Measurements from ENCODE around the gene TTC28. TPM values are rescaled to one million over a fixed set of nuclear protein-coding genes. Genes with fewer than 3 reads are reported as not detected.
A peak's percentile ranks its signal among the peaks of the same experiment; 100 is the strongest.

Gene TTC28
- total RNA-seq, 1 donor: 55.8 TPM

GRCh38 chr22:27949421-27949820, 730.2 kb downstream of the TTC28 start:
- TF ChIP-seq CTCF (IDR thresholded peaks at IDR 0.05; ENCODE audit: insufficient read depth, low read length): no peak
- no peak for DNase-seq (ENCODE audit: low read depth)
- no peak overlapping the region for H3K4me3 ChIP-seq (ENCODE audit: low read depth, low read length)

- TF ChIP-seq CTCF (IDR thresholded peaks at IDR 0.05; ENCODE audit: insufficient read depth, low read length): no peak
- no peak overlapping the region for H3K4me3 ChIP-seq (ENCODE audit: low read depth, low read length)
- no peak for DNase-seq (ENCODE audit: low read depth)
Measured at GRCh38 chr22:27948569-27948968, 731.1 kb downstream of the TTC28 start.

- peak; percentile 36 for DNase-seq (ENCODE audit: low read depth)
- TF ChIP-seq CTCF (IDR thresholded peaks at IDR 0.05; ENCODE audit: insufficient read depth, low read length): no peak
- no peak overlapping the region for H3K4me3 ChIP-seq (ENCODE audit: low read depth, low read length)
Measured at GRCh38 chr22:27947448-27947847, 732.2 kb downstream of the TTC28 start.

GRCh38 chr22:27941143-27941542, 738.5 kb downstream of the TTC28 start:
- no peak for TF ChIP-seq CTCF (IDR thresholded peaks at IDR 0.05; ENCODE audit: insufficient read depth, low read length)
- no peak for DNase-seq (ENCODE audit: low read depth)
- no peak overlapping the region for H3K4me3 ChIP-seq (ENCODE audit: low read depth, low read length)

- no peak overlapping the region for H3K4me3 ChIP-seq (ENCODE audit: low read depth, low read length)
- DNase-seq (ENCODE audit: low read depth): no peak
- peak; percentile 24 for TF ChIP-seq CTCF (IDR thresholded peaks at IDR 0.05; ENCODE audit: insufficient read depth, low read length)
Measured at GRCh38 chr22:27937453-27937852, 742.2 kb downstream of the TTC28 start.

- H3K4me3 ChIP-seq (ENCODE audit: low read depth, low read length): no peak overlapping the region
- no peak for DNase-seq (ENCODE audit: low read depth)
- TF ChIP-seq CTCF (IDR thresholded peaks at IDR 0.05; ENCODE audit: insufficient read depth, low read length): no peak
Measured at GRCh38 chr22:27935897-27936296, 743.7 kb downstream of the TTC28 start.

GRCh38 chr22:27934069-27934468, 745.6 kb downstream of the TTC28 start:
- TF ChIP-seq CTCF (IDR thresholded peaks at IDR 0.05; ENCODE audit: insufficient read depth, low read length): no peak
- DNase-seq (ENCODE audit: low read depth): no peak

More at GRCh38 chr22:27934069-27934468, 745.6 kb downstream of the TTC28 start:
- H3K4me3 ChIP-seq (ENCODE audit: low read depth, low read length): no peak overlapping the region

Measured in fibroblast of the aortic adventitia (primary cell).